IPS DF 19.7 (cell line): ENCODE measurements around the gene ARL5B.

Experiments
- DNase-seq: peaks from one replicate; pipeline ENCODE4 v3.0.0-alpha.2; 2013; ENCODE audit warnings: low read depth, low spot score

Gene ARL5B

DNA sequence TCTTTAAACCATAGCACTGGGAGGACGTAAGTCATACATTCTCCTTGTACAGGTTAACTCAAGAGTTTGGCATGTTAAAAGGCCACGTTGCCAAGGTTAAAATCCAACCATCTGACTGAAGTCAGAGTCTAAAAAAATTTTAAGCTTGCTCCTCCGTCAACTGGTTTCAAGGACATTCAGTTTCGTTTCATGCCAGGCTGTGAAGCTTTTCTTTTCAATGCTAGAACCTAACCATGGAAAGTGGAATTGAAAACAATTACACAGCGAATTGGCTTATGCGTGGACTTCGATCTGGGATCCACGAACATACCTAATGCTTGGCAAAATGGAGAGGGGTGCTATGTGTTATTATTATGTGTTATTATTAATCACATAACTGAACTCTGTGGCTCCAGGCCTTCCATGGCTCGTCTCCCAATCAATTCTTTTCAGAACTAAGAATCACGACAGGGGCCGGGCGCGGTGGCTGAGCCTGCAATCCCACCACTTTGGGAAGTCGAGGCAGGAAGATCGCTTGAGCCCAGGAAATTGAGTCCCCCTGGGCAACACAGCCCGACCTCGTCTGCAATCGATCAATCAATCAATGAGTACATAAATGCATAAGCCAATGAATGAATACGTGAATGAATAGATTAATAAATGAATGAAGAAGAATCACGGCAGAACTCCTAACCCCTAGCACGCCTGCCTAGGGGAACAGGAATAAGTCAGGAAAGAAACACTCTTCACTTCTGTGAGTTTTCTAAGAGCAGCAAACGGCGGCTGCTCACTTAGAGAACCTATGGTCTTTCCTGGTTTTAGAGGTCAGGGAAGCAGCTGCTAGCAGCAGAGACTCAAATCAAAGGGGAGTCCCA is 733 bp upstream of the ARL5B start:
- DNase-seq: no peak

- DNase-seq: no peak
These were observed 746 bp downstream of the ARL5B start for GRCh38 chr10:18659819-18660535.

GRCh38 chr10:18660816-18661431 is 1.7 kb downstream of the ARL5B start:
- no peak for DNase-seq

- no peak for DNase-seq
These were observed 5.7 kb downstream of the ARL5B start for GRCh38 chr10:18664841-18665478.

- no peak for DNase-seq
These were observed 6.8 kb downstream of the ARL5B start for GRCh38 chr10:18665815-18666558.

DNA sequence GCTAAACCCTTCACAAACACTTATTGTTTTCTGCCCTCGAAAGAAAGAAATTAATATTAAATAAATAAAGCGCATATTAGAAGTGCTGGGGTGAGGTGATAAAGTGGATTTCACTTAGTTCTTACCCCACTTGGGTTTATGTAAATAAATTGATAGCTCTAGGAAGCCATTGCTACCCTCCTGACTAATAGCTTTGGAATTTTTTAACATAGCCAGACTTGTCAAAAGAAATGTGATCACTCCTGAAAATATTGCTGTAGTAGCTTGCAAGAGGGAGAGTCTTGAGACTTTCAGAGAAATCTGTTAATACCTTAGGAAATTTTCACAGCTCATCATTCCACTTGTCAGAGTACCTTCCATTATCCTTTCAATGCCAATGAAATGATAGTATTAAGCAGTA is 7.6 kb downstream of the ARL5B start:
- no peak for DNase-seq

DNA sequence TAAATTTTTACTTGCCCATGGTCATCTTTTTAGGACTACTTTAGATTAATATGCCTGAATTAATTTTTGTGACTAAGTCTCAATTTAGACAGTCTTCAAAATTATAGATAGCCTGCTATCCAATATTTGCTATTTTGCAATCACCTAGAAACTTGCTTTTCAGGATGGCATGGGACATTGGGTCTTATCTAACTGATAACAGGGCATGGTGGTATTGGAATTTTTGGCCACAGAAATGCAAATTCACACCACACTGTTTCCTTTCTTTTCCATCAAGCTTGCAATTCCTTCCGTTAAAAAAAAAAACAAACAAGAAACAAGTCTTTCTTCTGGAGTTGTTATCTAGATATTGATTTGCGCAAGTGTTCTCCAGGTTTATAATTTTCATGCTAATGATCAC is 8.8 kb downstream of the ARL5B start:
- DNase-seq: no peak

DNA sequence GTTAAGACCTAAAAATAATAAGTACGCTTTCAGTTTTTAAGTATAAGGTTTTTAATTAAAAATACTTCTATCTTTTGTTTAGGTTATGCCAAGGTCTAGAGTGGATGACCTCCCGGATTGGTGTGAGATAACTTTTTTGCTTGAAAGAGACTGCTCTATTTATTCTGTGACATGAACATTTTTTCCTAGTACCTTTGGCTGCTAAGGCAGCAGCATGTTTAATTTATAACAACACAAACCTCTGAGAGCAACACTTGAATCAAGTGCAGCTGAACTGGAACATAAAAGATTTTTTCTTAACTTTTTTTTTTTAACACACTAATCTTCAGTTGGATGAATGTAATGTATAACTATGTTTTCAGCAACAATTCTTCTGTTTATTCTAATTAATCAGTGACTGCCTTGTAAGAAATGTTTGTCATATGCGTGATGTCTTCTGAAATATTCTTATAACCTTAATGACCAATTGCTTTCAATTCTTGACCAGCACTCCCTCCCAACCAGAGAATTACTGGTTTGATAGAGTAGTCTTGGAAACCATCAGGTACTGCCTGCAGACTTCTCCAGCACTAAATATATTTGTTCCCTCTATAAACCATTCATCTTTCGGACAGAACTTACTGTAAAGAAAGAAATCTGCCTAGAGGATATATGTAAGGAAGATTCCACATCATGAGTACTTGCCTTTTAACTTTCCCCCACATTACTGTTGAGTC is 16.0 kb downstream of the ARL5B start:
- no peak for DNase-seq

DNA sequence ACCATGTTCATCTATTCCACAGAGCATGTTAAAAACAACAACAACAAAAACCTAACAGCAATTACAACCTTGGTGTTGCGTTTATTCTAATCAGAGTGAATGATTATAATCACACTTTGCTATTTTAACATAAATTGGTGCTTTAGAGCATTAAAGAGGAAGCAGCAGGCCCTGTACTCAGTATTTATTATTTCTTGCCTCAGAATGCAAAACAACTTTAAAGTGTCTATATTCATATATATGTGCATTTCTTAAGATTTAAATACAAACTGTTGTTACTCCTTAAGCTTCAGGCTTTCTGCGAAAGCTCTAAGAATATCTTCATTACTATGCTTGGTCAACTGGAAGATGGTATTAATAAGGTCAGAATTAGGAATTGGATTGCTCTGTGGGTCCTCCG is 21.5 kb downstream of the ARL5B start:
- no peak for DNase-seq

GRCh38 chr10:18681366-18681765 is 22.1 kb downstream of the ARL5B start:
- DNase-seq: no peak

- no peak for DNase-seq
These were observed 22.8 kb downstream of the ARL5B start for GRCh38 chr10:18681971-18682411.

DNA sequence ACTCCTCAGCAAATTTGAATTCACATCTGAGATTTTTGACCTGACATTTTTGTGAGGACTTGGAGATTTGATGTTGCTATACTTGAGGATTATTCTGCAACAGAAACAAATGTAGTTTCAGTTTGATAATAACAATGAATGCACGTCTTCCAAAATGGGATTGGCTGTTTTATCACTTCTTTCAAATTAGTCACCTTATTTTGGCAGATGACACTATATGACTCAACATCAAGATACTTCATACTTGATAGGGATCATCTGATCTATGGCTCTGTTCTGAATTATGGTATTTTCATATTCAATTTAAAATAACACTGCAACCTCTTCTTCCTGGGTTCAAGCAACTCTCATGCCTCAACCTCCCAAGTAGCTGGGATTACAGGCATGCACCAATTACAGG is 24.2 kb downstream of the ARL5B start:
- DNase-seq: no peak

DNA sequence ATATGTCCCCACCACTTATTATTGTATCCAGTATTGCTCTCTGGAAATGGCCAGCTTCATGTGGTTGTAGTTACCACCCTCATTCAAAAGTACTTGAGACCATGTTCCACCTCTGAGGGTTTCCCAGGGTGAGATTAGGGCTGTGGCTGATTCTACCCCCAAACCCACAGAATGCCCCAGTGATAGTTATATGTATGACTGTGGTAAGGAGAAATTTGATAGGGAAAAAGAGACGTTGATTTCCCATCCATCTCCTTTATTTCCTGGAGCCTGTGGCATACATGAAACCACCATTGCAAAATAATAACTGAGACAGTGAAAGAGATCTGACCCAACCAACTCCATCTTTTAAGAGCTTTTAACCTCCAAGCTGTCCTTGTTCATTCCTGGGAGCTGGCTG is 25.2 kb downstream of the ARL5B start:
- DNase-seq: no peak

GRCh38 chr10:18684953-18685352 is 25.7 kb downstream of the ARL5B start:
- DNase-seq: no peak

GRCh38 chr10:18685555-18685954 is 26.3 kb downstream of the ARL5B start:
- no peak for DNase-seq

DNA sequence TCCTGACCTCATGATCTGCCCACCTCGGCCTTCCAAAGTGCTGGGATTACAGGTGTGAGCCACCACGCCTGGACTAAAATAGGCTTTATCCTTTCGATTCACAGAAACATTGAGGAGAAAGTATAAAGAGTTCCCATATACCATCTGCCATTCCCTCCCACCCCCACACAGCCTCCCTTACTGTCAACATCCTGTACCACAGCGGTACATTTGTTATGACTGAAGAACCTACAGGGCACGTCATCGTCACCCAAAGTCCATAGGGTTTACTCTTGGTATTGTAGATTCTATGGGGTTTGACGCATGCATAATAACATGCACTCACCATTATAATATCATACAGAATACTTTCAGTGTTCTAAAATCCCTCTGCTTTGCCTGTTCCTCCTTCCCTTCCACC is 28.0 kb downstream of the ARL5B start:
- no peak for DNase-seq

GRCh38 chr10:18687706-18688105 is 28.5 kb downstream of the ARL5B start:
- no peak for DNase-seq

DNA sequence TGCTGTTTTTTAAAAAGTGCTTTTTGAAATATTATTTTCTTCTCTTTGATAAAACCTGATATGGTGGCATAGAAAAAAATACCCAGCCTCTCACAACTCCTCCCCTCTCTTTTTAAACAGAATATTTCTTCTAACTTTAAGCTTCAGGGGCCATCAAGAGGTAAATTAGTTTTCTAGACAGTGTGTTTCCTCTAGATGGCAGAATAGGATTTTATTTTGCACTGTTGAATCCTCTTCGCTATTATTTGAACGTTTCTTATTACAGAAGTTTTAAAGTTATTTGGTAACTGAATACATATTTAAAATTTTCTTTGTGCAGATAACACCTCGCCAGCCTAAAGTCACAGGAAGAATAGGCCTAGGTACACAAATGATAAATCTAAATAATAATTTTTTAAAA is 30.3 kb downstream of the ARL5B start:
- DNase-seq: no peak

DNA sequence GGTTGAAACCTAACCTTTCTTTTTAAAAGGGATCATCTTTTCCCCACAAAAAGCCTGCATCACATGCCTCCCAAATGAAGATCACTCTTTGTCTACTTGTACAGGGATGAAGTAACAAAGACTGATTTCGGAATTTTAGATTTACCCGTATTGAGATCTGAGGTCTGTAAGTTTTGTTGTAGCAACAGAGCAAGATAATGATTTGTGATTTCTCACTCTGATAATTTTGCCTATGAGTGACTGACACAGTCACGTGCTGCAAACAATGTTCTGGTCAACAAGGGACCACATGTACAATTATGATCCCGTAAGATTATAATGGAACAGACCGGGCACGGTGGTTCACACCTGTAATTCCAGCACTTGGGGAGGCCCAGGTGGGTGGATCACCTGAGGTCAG is 31.3 kb downstream of the ARL5B start:
- DNase-seq: no peak
